Activated CD8-positive, alpha-beta T cell treated with anti-CD3 and anti-CD28 coated beads, Interleukin-2, amount 10 ng/mL, durations not matched to agents 7 days and 5 days (primary cell): ENCODE results near the gene HSDL1. TPM values are rescaled to one million over a fixed set of nuclear protein-coding genes. Genes with fewer than 3 reads are reported as not detected.

Source experiments
- ATAC-seq: fragments of 150-1000 bp; cut with Tn5 transposase; one replicate; pipeline ENCODE4 v1.10.0; 2021; ENCODE audit warnings: moderate library complexity
- CTCF ChIA-PET: fragments of 350-600 bp; sonication (Branson Sonifier 250); formaldehyde crosslinking; loops from one replicate; lab custom pipeline; 2021; ENCODE audit warnings: antibody characterized with exemption; lab: Charles Lee
- POLR2A ChIA-PET: fragments of 350-600 bp; sonication (Branson Sonifier 250); formaldehyde crosslinking; loops from one replicate; lab custom pipeline; 2021; ENCODE audit warnings: antibody characterized with exemption; lab: Charles Lee
- DNase-seq: peaks from one replicate; pipeline ENCODE4 v3.0.0-alpha.2; 2020
- H3K27ac Mint-ChIP-seq: one replicate; pipeline ENCODE4 v1.8.0; 2021; ENCODE audit warnings: mild to moderate bottlenecking, mixed read lengths
- H3K27me3 Mint-ChIP-seq: one replicate; pipeline ENCODE4 v1.8.0; 2021; ENCODE audit warnings: low read depth, mixed read lengths
- H3K36me3 Mint-ChIP-seq: one replicate; pipeline ENCODE4 v1.8.0; 2021; ENCODE audit warnings: low read depth, mixed read lengths
- H3K4me1 Mint-ChIP-seq: one replicate; pipeline ENCODE4 v1.8.0; 2021; ENCODE audit warnings: low read depth, mixed read lengths
- H3K4me3 Mint-ChIP-seq: one replicate; pipeline ENCODE4 v1.8.0; 2021; ENCODE audit warnings: mild to moderate bottlenecking, mixed read lengths
- H3K9me3 Mint-ChIP-seq: one replicate; pipeline ENCODE4 v1.8.0; 2022; ENCODE audit warnings: mixed read lengths; ENCODE audit not compliant: insufficient read depth
- total RNA-seq, 2 experiments: library from RNA; stranded (reverse); gene quantifications; one replicate each; pipeline ENCODE4 v1.2.3, GENCODE V29; 2021

Gene HSDL1
- total RNA-seq, 2 experiments from 2014 or later, result 10.4 to 12.3 TPM

DNA sequence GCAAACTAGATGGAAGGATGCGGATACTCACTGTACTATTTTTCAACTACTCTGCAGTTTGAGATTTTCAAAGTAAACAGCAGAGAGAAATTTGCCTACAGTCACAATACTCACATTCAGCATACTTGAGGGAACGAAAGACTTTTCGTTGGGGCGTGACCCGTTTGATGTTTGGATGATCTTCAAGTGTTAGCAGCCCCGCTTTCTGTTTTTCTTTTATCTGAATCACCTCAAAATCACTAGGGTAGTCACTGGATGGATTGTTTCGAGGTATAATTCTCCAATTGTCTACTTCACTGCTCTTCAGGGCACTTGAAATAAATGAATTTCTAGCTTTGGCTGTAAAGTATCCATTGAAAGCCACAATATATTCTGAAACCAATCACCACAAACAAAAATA lies 46.0 kb downstream of the HSDL1 start:
- POLR2A ChIA-PET, result interaction anchor here (0.6 kb wide), 1 partner anchor 141 kb away, joined by 4 read pairs; no protein-coding TSS in a partner anchor
- peaks cover 36% of the 10 kb centered on the region for H3K36me3 Mint-ChIP-seq
- DNase-seq (no peak), ATAC-seq (no peak)
- peaks cover 19% of the 10 kb centered on the region for H3K4me1 Mint-ChIP-seq
- no peaks in the 10 kb centered on the region for H3K27me3 Mint-ChIP-seq
- no peaks in the 10 kb centered on the region for H3K9me3 Mint-ChIP-seq
- H3K4me3 Mint-ChIP-seq, result no peak overlapping the region
- CTCF ChIA-PET, result interaction anchor here (0.8 to 1.9 kb wide), 3 partner anchors 18 to 88 kb away, joined by 3 to 8 read pairs (median 4); partner anchors contain the start of genes MBTPS1 and TAF1C
- no peak overlapping the region for H3K27ac Mint-ChIP-seq

- Mint-ChIP-seq H3K36me3 (peaks cover 49% of the 10 kb centered on the region), H3K4me3 (no peak overlapping the region), H3K27ac (no peak overlapping the region), H3K4me1 (peaks cover 15% of the 10 kb centered on the region), H3K27me3 (no peaks in the 10 kb centered on the region), H3K9me3 (no peaks in the 10 kb centered on the region)
- ChIA-PET CTCF (interaction anchor here (1.0 to 2.8 kb wide), 4 partner anchors 12 to 90 kb away, joined by 3 to 9 read pairs (median 4); partner anchors contain the start of gene TAF1C), POLR2A (no interaction called here)
- DNase-seq, result no peak
- ATAC-seq, result no peak
Measured at GRCh38 chr16:84096447-84097005, 48.5 kb downstream of the HSDL1 start.

DNA sequence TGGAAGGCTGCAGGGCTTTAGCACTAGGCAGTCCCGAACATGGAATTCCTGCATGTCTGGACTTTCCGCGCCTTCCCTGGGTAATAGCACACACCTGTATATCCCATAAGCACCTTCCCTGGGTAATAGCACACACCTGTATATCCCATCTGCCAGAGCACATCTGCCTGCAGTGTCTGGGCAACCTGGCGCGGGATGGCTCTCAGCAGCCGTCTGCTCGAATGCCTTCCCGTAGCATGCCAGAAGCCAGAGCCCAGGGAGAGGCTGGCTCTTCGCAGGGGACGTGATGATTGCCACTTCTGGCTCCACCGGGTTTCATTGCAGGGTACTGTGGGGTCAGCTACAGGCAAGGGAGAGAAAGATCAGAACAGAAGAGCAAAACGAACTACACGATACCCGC lies 49.5 kb downstream of the HSDL1 start:
- ChIA-PET POLR2A (no interaction called here), CTCF (interaction anchor here (0.6 to 2.8 kb wide), 3 partner anchors 9 to 91 kb away, joined by 3 to 9 read pairs (median 3); partner anchors contain the start of gene TAF1C)
- no peak overlapping the region for H3K27ac Mint-ChIP-seq

DNA sequence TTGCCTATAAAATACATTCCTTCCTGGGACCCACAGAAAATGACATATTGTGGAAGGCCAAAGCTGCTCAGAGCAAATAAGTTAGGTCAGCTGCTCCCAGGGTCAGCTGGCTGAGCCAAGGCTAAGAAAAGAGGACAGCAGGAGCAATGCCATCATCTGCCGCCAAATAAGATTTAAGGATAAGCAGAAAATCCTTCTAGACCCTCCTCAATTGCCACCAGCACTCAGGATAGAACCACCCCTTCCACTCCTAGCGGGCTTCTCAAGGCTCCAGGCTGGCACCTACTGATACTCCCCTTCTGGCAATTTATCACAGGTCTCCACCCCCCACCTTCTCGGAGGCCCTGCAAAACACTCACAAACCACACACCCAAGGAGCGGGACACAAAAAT lies 51.1 kb downstream of the HSDL1 start:
- Mint-ChIP-seq H3K4me3 (no peak overlapping the region), H3K4me1 (peaks cover 14% of the 10 kb centered on the region), H3K27ac (no peak overlapping the region), H3K27me3 (no peaks in the 10 kb centered on the region), H3K36me3 (peaks cover 67% of the 10 kb centered on the region), H3K9me3 (no peaks in the 10 kb centered on the region)
- no peak for ATAC-seq
- CTCF ChIA-PET, result no interaction called here
- POLR2A ChIA-PET, result no interaction called here
- no peak for DNase-seq

More for the DNA sequence above, 49.5 kb downstream of the HSDL1 start:
- H3K4me3 Mint-ChIP-seq, result no peak overlapping the region
- H3K27me3 Mint-ChIP-seq, result no peaks in the 10 kb centered on the region
- ATAC-seq (no peak), DNase-seq (no peak)
- H3K36me3 Mint-ChIP-seq, result peaks cover 57% of the 10 kb centered on the region
- H3K4me1 Mint-ChIP-seq, result peaks cover 14% of the 10 kb centered on the region
- H3K9me3 Mint-ChIP-seq, result no peaks in the 10 kb centered on the region

GRCh38 chr16:84093120-84093878 lies 51.7 kb downstream of the HSDL1 start:
- Mint-ChIP-seq H3K27me3 (no peaks in the 10 kb centered on the region), H3K27ac (peak overlapping the region; percentile 25), H3K9me3 (no peaks in the 10 kb centered on the region), H3K36me3 (peaks cover 69% of the 10 kb centered on the region), H3K4me1 (peaks cover 17% of the 10 kb centered on the region), H3K4me3 (no peak overlapping the region)
- DNase-seq (no peak), ATAC-seq (no peak)
- ChIA-PET POLR2A (no interaction called here), CTCF (interaction anchor here (2.0 kb wide), 1 partner anchor 23 kb away, joined by 8 read pairs; the partner anchor contains the start of gene MBTPS1)

DNA sequence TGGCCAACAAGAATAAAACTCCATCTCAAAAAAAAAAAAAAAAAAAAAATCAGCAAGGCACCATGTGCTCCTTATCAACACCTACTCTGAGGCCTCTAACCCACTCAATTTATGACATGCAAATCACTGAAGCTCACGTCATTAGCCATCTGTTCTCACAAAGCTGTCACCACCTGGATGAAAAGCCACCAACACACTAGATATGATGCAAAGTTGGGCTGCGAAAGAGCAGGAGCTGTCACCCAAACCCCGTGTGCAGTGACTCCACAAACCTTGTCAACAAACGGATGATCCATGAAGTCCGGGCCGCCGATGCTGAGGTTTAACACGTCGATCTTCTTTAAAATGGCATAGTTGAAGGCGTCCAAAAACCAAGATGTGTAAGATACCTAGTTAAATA lies 53.5 kb downstream of the HSDL1 start:
- Mint-ChIP-seq H3K4me3 (no peak overlapping the region), H3K27ac (no peak overlapping the region), H3K36me3 (peaks cover 70% of the 10 kb centered on the region), H3K4me1 (peaks cover 34% of the 10 kb centered on the region), H3K27me3 (no peaks in the 10 kb centered on the region), H3K9me3 (no peaks in the 10 kb centered on the region)
- CTCF ChIA-PET, result interaction anchor here (1.3 to 2.0 kb wide), 3 partner anchors 8 to 84 kb away, joined by 3 to 8 read pairs (median 7); partner anchors contain the start of gene MBTPS1
- ATAC-seq (no peak), DNase-seq (no peak)
- POLR2A ChIA-PET, result interaction anchor here (0.6 kb wide), 1 partner anchor 25 kb away, joined by 5 read pairs; the partner anchor contains the start of gene MBTPS1

DNA sequence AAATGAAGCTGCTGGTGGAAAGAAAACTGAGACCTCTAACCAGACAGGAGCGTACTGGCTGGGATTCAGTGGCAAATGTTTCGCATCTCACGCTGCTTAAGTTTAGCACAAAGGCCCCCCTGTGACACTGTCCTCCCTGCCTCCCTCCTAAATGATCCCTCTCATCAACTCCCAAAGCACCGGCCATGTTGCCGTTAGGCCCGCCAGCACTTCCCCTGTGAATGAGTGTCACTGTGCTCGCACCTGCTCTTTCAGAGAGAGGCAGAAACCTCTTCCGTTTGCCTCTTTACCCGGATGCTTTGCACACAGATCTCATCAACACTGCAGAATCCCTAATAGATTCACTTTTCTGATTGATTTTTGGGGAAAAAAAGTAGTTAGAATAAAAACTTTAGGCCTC lies 54.8 kb downstream of the HSDL1 start:
- H3K27me3 Mint-ChIP-seq, result no peaks in the 10 kb centered on the region
- CTCF ChIA-PET, result interaction anchor here (1.2 to 6.3 kb wide), 7 partner anchors 11 to 99 kb away, joined by 3 to 95 read pairs (median 23); partner anchors contain the start of genes MBTPS1 and TAF1C
- POLR2A ChIA-PET, result interaction anchor here (2.6 kb wide), 1 partner anchor 26 kb away, joined by 13 read pairs; the partner anchor contains the start of gene MBTPS1
- ATAC-seq, result no peak
- H3K36me3 Mint-ChIP-seq, result peaks cover 69% of the 10 kb centered on the region
- DNase-seq, result peak; percentile 38
- peaks cover 43% of the 10 kb centered on the region for H3K4me1 Mint-ChIP-seq
- peak overlapping the region; percentile 82 for H3K27ac Mint-ChIP-seq
- no peak overlapping the region for H3K4me3 Mint-ChIP-seq
- no peaks in the 10 kb centered on the region for H3K9me3 Mint-ChIP-seq

DNA sequence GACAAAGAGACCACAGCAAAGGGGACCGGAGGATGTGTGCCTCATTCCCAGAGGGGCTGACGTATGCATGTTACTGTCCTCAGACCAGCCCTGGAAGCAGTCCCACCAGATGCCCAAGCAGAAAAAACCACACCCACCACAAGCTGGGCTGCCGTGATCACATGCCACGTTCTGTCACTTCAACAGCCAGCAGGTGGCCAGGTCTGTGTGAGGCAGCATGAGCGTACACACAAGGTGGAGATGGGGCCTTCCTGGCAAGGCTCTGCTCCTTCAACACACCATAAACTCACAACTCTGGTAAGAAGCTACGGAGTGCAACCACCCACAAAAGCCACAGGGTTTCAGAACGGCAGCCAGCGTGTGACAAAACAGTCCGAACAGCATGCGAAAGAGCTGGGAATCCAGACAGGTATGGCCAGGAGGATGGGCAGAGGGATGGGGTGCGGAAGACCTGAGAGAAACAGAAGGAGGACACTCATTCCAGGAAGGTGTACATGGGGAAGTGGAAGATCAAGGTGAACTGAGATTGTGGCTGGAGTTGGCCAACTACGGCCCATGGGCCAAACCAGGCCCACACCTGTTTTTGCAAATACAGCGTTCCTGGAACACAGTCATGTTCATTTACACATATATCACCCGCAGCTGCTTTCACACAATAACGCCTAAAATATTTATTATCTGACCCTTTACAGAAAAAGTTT lies 56.1 kb downstream of the HSDL1 start:
- POLR2A ChIA-PET, result interaction anchor here (0.7 to 2.6 kb wide), 4 partner anchors 28 to 362 kb away, joined by 3 to 13 read pairs (median 4); partner anchors contain the start of genes MBTPS1 and TAF1C
- DNase-seq, result peak; percentile 74
- peak; percentile 82 for ATAC-seq
- Mint-ChIP-seq H3K9me3 (no peaks in the 10 kb centered on the region), H3K27me3 (no peaks in the 10 kb centered on the region), H3K4me1 (peaks cover 49% of the 10 kb centered on the region), H3K4me3 (no peak overlapping the region), H3K36me3 (peaks cover 63% of the 10 kb centered on the region), H3K27ac (peak overlapping the region; percentile 54)
- CTCF ChIA-PET, result interaction anchor here (0.6 to 6.3 kb wide), 17 partner anchors 9 to 649 kb away, joined by 3 to 95 read pairs (median 7); partner anchors contain the start of genes MBTPS1 and TAF1C

- H3K27me3 Mint-ChIP-seq, result no peaks in the 10 kb centered on the region
- peak overlapping the region; percentile 7 for H3K27ac Mint-ChIP-seq
- H3K4me3 Mint-ChIP-seq, result peak overlapping the region; percentile 4
- ChIA-PET CTCF (interaction anchor here (0.9 to 6.3 kb wide), 14 partner anchors 10 to 100 kb away, joined by 3 to 95 read pairs (median 9); partner anchors contain the start of genes MBTPS1 and TAF1C), POLR2A (interaction anchor here (2.6 kb wide), 1 partner anchor 29 kb away, joined by 13 read pairs; the partner anchor contains the start of gene MBTPS1)
- ATAC-seq (no peak), DNase-seq (no peak)
- H3K4me1 Mint-ChIP-seq, result peaks cover 49% of the 10 kb centered on the region
- H3K36me3 Mint-ChIP-seq, result peaks cover 54% of the 10 kb centered on the region
- H3K9me3 Mint-ChIP-seq, result no peaks in the 10 kb centered on the region
Measured at GRCh38 chr16:84087466-84088151, 57.4 kb downstream of the HSDL1 start.

DNA sequence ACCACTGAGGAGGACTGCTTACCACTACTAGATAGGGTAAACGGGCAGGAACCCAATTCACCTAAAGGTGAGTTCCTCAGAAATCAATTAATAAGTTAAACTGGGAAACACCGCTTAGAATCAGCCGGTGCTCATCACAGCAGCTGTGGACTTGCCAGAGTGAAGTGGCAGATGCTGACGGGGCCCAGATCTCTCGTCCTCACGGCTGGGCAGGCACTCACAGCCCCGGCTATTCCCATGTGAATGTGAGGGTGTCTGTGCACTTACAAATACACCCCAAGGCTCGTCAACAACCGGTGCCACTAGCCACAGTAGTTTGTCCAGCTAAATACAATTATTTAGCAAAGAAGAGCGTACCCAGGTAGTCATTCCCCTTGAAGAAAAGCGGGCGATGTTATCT lies 58.0 kb downstream of the HSDL1 start:
- no peak for DNase-seq
- H3K4me1 Mint-ChIP-seq, result peaks cover 49% of the 10 kb centered on the region
- H3K4me3 Mint-ChIP-seq, result no peak overlapping the region
- no peaks in the 10 kb centered on the region for H3K9me3 Mint-ChIP-seq
- CTCF ChIA-PET, result interaction anchor here (1.1 to 6.3 kb wide), 9 partner anchors 9 to 100 kb away, joined by 3 to 95 read pairs (median 12); partner anchors contain the start of genes DNAAF1, HSDL1, MBTPS1 and TAF1C
- peaks cover 55% of the 10 kb centered on the region for H3K36me3 Mint-ChIP-seq
- ATAC-seq, result no peak
- H3K27me3 Mint-ChIP-seq, result no peaks in the 10 kb centered on the region
- POLR2A ChIA-PET, result interaction anchor here (1.0 kb wide), 1 partner anchor 30 kb away, joined by 3 read pairs; the partner anchor contains the start of gene MBTPS1
- no peak overlapping the region for H3K27ac Mint-ChIP-seq
